NCI-H187 (cell line): ENCODE results near the gene PRKCA.

Experiments
- DNase-seq, 2 experiments: peaks; one replicate each; lab custom pipeline; 2025; lab: John Stamatoyannopoulos, UW

Gene PRKCA

DNA sequence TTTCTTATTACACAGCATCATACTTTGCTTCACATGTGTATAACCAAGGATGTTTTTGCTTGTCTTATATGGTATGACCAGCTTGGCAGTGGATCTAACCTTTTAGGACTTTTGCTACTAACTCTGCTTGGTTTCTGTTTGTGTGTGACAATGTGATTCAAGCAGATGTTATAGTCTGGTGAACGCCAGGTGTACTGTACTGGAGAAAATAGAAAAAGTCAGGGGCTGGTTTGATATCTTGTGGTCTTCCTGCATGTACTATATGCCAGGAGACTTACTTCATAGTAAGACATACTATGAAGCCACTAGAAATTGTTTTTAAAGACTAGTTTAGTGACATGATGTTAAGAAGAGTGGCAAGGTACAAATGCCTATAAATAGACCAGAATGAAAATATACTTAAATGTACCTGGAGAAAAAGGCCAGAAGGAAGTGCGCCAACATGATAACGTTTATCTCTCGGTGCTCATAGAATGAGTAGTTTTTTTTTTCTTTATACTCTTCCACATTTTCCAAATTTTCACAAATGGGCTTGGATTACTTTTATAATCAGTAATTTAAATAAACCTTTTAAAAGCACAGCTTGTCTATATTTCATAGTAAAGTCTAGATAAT lies 112.3 kb downstream of the PRKCA start:
- no peak for DNase-seq

DNA sequence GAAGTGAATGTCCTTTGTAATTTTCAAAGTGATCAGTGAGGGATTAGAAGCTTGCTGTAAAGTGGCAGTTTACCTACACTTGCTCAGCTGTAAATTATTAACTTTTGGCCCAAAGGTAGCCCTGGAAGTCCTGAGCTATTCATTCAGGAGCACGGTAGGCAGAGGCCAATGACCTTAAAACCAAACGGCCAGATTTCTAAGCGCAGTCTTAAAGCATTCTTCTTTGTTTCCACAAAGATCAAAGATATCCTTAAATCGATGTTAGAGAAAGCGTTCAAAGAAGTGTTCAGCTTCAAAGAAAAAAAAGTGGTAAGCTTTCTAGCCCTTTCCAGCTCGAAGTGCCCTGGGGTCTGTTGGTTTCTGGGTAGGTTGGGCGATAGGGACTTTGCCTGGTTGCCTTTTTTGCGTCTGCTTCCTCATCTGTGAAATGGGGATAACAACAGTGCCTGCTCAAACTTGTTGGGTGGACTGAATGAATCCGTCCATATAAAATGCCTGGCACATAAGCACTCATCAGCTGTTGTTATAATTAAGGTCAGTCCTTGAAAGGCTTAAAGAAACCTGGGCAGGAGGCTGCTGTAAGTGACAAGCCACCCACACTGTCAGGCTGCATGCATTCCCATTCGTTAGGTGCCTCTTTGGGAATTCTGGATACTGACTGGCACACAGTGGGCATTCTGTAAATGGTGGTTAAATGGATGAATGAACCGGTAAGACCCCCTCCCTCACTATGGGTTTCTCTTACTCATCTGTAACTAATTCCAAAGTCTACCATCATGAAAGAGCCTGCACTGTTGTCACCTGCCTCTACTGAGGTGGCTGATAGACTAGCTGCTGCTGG lies 113.2 kb downstream of the PRKCA start:
- no peak for DNase-seq

DNA sequence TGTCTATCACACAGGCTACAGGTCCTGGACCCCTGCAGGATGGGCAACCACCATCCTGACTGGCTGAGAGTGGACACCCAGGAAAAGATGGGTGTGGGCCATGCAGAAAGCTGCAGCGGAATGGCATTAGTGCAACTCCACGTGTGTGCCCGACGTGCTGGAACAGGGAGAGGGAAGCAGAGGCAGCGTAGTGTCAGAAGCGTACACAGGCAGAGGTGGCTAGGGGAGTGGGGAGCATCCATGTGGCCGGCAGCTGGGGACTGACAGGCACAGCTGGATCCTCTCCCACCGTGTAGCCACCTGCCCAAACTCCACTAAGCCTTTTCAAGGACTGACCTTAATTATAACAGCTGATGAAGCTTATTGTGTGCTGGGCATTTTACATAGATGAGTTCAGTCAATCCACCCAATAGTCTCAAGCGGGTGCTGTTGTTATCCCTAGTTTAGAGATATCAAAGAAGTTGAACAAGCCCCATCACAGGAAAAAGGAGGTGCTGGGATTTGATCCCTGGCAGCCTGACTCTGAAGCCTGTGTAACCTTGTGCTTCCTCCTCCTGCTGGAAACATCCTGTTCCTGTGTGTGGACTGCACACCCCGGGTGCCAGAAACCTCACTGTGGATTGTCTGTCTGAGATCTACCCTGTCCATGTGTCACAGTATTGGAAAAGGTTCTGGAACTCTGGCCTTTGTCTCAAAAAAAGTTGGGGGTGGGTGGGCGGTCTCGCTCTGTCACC lies 114.0 kb downstream of the PRKCA start:
- no peak for DNase-seq

DNA sequence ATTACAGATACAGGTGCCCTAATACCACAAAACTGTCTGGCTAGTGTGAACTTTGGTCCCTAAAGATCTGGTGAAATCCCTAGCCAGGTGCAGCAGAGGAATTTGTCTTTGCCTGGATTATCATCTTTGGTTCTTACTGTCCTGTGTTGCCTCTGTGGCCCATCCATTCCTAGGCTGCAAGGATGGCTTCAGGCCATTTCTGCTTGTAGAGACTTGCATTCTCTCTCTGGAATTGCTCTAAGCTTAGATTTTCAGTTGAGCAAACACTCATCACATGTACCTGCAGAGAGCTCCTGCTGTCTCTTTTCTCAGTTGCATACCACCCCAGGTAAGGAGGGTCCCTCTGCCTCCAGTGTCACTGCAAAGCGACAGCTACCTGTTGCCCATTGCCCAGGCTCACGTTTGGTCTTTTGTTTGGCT lies 114.9 kb downstream of the PRKCA start:
- DNase-seq = no peak

DNA sequence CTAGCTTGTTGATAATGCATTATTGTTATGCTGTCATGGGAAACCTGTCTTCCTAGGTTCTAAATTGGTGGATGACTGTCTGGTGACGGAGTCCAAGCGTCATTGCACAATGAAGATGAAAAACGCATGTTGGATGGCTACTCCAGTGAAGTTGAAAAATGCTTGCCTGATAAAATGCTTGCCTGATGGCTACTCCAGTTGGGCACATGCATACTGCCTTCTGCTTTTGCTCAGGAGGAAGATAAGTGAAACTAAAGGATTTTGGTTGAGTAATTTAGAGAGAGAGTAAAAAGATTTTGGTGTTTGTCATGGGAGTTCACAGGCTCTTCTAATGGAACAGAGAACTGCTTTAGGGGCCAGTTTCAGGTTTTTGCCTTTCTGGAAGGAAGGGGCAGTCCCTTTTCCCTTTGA lies 118.6 kb downstream of the PRKCA start:
- peak in 1 of 2 experiments; percentile 4 for DNase-seq

DNA sequence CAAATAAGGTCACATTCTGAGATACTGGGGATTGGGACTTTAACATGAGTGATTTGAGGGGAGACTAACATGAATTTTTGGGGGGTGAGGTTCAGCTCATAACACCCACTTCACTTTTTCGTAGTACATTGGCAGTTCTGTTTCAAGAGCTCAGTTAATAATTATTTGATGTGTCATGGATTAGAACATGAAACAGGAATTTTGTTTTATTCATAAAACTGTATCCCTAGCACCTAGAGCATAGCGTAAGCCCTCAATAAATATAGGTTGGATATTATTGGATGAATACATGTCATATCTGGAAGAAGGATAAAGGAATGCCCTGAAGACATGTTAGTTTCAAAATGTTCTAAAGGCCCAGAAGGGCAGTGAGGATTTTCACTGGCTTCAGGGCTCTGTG lies 119.8 kb downstream of the PRKCA start:
- no peak for DNase-seq

DNA sequence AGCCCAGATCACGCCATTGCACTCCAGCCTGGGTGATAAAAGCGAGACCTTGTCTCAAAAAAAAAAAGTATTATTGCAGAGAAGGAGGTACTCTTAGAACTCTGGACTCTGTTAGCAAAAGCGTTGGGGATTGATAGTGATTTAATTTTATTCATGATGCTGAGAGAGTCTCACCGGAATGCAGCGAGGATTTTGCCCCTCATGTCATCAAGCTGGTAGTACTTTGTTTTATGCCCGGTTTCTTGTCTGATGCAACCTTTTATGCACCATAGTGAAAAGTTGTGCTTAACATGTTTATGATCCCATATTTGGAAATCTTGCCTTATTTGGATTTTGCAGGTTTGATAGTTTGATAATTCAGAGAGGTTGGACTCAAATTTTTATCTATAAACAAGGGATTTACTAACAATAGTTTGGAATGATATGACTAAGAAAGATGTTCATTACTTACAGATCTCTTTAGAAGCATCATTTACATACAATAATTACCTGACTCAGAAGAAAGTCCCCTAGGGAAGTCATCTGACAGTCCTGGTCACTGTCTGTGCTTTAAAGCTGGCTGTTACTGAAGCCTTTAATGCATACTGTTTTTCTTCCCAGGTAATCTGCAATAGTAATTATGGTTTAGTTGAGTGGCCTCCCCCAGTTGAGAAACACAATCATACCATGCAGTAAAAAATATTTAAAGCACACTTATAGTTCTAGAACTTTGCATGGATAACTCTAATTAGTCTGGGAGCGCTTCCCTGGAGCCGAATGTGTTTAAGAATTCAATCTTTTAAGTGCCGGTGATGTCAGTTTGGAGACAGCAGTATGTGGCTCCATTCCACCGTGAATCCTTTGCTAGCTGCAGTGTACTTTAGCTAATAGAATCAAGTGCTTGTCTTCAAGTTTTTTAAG lies 120.9 kb downstream of the PRKCA start:
- peak in 1 of 2 experiments; percentile 24 for DNase-seq

DNA sequence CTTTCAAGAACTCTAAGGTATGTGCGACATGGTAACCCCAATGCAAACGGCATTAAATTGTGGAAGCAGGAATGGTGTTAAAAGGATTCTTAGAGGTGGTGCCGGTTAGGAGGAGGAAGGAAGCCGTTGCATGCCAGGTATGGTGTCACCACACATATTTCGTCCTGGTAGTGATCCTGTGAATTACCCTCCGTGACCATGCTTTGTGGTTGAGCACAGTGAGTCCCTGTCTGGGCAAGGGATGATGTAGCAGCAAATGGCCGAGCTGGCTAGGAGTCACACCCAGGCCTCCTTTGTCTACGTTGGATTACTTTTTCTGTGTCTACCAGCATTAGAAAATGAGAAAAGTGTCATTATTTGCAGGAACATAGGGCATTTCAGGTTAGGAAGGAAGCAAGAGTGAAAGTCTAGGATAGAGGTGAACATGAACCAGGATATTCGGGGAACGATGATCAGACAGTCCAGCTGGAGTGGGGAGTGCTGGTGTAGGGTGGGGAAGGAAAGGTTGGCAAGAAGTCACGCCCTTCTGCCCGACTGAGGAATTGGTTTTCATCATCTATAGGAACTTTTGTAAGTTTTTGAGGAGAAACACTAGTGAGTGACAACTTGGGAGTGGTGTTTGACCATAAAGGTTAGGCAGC lies 123.5 kb downstream of the PRKCA start:
- no peak for DNase-seq

DNA sequence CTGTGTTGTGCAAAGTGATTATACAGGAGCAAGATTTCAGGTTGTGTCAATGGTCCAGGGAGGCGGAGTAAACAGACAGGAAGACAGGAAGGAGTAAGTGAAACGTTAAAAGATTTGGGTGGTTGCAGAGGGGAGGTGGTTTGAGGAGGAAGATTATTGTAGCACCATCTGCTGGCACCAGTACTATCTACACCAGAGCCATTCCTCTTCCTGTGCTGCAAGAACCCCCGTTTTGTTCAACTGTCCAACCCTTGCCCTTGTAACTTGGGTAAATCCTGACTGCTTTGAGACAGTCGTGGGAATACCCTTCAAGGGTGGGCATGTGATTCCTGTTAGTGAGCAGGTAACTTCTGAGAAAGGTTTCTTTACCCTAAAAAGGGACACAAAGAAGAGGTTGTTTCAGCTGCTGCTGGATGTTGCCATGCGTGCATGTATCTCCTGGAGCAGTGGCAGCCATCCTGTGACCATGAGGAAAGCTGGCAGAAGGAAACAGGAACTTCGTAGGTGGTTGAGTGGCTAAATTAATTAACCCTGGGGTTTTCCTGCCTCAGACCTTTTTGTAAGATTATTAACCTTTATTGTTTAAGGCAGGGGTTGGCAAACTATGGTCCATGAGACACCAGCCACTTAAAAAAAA lies 124.1 kb downstream of the PRKCA start:
- no peak for DNase-seq

DNA sequence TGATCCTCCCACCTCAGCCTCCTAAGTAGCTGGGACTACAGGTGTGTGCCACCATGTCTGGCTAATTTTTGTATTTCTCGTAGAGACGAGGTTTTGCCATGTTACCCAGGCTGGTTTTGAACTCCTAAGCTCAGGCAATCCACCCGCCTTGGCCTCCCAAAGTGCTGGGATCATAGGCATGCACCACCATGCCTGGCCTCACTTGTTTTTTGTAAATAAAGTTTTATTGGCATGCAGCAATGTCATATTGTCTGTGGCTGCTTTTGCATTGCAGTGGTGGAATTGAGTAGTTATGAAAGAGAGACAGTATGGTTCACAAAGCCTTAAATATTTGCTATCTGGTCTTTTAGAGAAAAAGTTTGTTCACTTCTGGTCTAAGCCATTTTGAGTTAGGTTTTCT lies 124.7 kb downstream of the PRKCA start:
- DNase-seq = no peak

DNA sequence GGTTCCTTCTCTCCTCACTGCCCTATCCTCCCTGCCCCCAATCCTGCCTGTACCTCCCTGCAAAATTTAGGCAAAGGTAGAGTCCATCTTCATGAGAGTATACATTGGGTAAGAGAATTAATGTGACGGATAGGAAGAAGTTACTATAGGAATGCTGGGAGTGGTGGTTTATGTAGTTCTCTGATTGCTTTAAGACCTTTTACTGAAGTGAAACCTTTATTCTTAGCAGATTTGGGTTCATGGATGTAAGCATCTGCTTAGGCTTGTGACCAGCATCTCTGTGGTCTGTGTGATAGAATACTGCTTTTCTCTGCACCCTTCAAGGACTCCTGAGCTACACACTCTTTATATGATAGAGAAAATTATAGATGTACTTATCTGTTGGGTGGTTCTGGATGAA lies 127.3 kb downstream of the PRKCA start:
- no peak for DNase-seq

DNA sequence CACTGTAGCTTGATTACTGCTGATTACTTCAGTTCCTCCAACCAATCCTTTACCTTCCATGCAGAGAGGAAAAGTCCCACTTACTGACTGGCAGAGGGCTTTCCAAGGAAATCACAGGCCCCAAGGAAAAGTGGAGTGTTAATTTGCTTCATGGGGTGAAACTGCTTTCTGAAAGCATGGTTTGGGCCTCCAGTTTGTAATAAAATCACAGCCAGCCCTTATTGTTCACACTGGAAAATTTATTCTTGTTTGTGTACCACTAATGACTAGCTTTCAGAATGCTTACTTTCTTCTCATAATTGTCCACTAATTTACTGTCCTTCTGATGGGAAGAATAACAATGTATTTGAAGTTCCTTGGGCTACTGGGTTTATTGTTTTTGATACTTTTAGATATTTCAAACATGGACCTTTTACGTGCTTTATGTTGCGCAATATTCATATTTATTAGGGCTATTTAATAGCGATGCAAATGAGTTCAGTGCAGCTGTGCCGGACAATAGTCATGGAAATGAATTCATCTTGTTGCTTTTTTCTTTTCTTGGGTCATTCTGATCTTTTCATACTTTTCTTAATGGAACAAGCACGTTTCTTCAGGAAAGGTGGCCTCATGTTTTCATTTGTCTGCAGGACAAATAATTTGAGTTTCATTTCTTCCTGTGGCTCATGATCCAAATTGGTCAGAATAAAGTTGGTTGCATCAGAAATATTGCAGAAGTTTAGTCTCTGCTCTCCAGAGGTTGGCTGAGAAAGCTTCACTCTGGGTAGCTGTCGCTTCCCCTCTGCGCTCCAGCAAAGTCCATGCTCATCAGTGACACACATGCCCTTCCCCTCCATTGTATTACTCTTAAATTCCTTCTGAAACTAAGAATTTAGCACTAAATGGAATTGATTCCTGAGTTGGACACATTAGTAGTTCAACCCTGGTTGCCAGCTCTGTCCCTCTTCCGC lies 128.7 kb downstream of the PRKCA start:
- no peak for DNase-seq

DNA sequence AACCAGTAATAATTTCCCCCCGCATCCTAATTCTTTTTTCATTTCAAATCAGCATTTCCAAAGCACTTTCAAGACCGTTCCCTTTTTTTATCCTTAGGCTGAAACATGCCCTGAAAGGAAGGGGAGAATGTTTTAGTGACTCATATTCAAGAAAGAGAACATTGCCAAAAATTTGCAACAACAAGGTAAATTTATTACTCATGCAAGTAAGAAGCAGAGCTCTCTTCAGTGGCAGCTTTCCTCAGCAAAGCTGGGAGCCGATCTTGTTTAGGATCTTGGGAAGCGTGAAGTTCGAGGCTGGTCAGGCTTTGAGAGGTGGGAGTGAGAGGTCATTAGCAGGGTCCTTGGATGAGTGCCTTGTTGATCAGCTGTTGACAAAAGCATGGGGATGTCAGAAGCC lies 129.5 kb downstream of the PRKCA start:
- no peak for DNase-seq

DNA sequence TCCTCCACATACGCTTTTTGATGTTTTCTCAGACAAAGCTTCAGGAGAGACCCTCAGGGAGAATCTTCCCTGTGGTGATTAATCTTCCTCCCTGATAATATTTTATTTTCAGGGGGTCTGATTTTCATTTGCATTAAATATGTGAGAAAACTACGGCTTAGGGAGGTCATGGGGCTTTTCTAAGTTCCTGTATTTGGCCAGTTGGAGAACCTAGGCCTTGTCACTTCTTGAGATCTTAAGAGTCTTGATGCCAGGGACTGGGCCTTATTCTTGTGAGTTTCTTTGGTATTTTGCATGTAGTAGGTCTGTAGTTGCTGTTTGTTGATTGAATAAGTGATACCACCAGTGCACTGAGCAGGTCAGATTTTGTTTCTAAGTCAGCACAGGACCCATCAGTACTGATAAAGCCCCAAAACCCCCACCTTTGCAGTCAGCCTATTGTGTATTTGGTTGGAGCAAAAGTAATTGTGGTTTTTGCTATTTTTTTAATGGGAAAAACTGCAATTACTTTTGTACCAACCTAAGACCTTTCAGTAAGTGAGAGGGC lies 130.1 kb downstream of the PRKCA start:
- no peak for DNase-seq

DNA sequence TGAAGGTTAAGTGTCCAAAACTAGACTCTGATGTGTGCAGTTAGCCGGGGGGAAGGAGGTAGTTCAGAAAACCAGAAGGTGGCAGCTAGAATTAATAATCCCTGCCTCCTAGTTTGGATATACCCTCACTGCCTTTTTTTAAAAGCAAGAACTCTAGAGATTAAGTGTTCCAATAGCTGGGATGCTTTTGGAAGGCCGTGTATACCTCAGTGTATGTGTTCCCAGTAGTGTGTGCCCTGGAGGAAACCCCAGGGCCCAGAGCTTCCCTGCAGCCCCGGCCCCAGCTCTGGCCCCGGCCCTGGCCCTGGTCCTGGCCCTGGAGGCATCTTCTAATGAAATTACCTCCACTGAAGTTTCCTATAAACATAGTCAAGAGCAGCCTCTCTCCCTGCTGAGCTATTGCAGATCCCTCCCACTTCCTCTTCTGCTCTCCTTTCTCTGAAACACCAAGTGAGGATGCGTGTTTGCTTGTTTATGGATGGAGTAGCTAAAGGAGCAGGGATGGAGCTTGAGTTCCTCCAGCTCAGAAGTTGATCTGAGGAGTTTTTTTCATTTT lies 130.7 kb downstream of the PRKCA start:
- DNase-seq = no peak

DNA sequence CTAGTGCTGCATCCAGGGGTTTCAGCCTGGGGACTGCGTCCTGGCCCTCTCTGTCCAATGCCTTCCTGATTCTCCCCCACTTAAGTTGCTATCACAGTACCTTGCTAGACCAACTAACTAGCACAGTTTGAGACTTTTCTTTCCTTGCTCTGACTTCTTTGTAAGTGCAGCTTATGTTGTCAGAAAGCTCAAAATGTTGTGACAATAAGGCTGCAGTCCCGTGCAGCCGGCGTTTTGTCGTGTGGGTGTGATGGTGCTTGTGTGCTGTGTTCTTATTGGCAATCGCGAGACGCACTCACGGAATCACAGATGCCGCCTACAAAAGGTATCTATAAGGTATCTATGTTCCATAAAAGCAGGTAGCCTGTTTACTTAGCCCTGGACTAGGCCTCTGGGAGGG lies 132.8 kb downstream of the PRKCA start:
- DNase-seq = no peak

DNA sequence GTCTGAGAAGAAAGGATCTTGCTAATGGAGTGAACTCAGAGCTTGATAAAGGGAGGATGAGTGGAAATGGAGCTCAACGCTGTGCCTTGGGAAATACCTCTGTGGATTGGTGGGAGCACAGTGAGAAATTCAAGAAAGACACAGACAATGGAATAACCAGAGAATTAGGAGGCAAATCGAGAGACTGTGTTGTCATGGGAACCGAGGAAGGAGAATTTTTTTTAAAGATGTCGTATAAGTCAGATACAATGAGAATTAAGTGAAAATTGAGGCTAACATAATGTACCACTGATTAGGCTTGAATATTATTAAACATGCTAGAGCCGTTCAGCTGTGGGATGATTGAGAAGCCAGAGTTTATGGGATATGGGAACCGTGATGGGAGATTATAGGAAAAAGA lies 134.2 kb downstream of the PRKCA start:
- no peak for DNase-seq

DNA sequence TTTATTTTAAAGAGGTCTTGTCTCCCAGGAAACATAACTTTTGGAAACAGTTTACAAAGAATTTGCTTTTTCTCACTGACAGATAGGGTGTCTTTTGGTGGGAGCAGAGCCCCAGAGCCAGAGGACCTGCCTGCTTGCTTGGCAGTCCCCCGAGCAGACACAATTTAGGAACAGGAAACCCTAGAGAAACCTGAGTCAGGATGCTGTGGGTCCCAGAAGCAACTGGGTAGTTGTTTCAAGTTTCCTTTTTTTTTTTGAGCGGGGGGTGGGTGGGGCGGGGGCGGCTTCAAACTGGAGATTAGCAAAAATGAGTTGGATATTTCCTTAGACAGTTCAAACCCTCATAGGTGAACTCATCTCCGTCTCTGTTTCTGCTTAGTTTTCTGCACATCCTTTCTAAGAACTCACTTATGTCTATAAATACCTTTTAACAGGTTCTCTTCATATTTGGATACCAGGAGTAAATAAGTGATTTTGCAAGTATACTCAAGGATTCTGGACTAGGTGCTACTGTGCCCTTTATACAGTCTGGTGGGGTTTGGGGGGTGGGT lies 135.1 kb downstream of the PRKCA start:
- DNase-seq = no peak

DNA sequence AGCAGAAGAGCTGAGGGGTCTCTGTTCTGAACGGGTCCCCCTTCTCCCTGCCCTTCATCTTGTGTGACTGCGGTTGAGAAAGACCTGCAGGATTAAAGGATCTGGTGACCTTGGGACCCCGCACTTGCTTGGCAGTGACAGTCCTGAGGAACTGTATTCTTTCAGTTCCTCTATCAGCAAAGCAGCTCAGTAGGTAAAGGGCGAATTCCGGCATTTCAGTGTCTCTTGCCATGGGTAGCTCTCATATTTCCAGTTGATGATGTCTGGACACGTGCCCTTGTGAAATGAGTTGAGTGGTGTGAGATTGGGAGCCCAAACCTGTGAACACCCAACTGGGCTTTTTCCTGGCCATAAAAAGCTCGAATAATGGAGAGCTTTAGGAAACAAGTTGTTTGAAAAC lies 135.7 kb downstream of the PRKCA start:
- no peak for DNase-seq
